Ishikawa (cell line): Measurements from ENCODE around the gene DISP3.

ENCODE experiments used
- CEBPB ChIP-seq: IDR thresholded peaks from 2 replicates; pipeline ENCODE4 v1.6.1; 2012
- CREB1 ChIP-seq: IDR thresholded peaks from 2 replicates; pipeline ENCODE4 v1.6.1; 2012; ENCODE audit warnings: low read depth
- EGR1 ChIP-seq: IDR thresholded peaks from 2 replicates; pipeline ENCODE4 v1.6.1; 2012
- EP300 ChIP-seq: IDR thresholded peaks from 2 replicates; pipeline ENCODE4 v1.6.1; 2012; ENCODE audit warnings: borderline replicate concordance
- NFIC ChIP-seq: IDR thresholded peaks from 2 replicates; pipeline ENCODE4 v1.6.1; 2012
- RAD21 ChIP-seq: IDR thresholded peaks from 2 replicates; pipeline ENCODE4 v1.6.1; 2012; ENCODE audit warnings: low read depth
- TAF1 ChIP-seq: IDR thresholded peaks from 2 replicates; pipeline ENCODE4 v1.6.1; 2012; ENCODE audit warnings: low read depth, mild to moderate bottlenecking
- TCF12 ChIP-seq: IDR thresholded peaks from 2 replicates; pipeline ENCODE4 v1.6.1; 2012; ENCODE audit warnings: low read depth
- YY1 ChIP-seq: IDR thresholded peaks from 2 replicates; pipeline ENCODE4 v1.6.1; 2012; ENCODE audit warnings: low read depth
- ZBTB7A ChIP-seq: IDR thresholded peaks from 2 replicates; pipeline ENCODE4 v1.6.1; 2012; ENCODE audit warnings: low read depth
- TF ChIP-seq, protein P1 (sequence below): IDR thresholded peaks from 2 replicates; pipeline ENCODE4 v1.6.1; 2012; ENCODE audit warnings: low read depth, mild to moderate bottlenecking
- TF ChIP-seq, protein P2 (sequence below): IDR thresholded peaks from 2 replicates; pipeline ENCODE4 v1.6.1; 2012
- TF ChIP-seq, protein P3 (sequence below): IDR thresholded peaks from 2 replicates; pipeline ENCODE4 v1.6.1; 2012

DNA sequence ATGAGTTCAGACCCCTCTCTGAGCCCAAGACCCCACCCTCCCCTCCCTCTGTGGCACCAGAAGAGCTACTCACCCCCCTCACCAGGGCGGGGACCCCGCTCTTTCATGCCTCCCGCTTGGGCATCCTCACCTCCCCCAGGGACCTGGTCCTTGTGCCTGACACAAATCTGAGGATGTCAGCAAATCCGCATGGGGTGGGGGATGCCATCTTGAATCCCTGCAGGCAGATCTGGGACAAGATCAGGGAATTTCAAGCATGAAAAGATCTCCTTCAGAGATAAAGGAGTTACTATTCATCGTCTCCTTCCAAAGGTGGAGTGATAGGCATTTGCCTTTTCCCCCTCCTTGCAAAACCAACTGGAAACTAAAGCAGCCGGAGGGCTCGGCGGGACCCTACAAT, 81.1 kb downstream of the DISP3 start:
- TF ChIP-seq, protein P1, sequence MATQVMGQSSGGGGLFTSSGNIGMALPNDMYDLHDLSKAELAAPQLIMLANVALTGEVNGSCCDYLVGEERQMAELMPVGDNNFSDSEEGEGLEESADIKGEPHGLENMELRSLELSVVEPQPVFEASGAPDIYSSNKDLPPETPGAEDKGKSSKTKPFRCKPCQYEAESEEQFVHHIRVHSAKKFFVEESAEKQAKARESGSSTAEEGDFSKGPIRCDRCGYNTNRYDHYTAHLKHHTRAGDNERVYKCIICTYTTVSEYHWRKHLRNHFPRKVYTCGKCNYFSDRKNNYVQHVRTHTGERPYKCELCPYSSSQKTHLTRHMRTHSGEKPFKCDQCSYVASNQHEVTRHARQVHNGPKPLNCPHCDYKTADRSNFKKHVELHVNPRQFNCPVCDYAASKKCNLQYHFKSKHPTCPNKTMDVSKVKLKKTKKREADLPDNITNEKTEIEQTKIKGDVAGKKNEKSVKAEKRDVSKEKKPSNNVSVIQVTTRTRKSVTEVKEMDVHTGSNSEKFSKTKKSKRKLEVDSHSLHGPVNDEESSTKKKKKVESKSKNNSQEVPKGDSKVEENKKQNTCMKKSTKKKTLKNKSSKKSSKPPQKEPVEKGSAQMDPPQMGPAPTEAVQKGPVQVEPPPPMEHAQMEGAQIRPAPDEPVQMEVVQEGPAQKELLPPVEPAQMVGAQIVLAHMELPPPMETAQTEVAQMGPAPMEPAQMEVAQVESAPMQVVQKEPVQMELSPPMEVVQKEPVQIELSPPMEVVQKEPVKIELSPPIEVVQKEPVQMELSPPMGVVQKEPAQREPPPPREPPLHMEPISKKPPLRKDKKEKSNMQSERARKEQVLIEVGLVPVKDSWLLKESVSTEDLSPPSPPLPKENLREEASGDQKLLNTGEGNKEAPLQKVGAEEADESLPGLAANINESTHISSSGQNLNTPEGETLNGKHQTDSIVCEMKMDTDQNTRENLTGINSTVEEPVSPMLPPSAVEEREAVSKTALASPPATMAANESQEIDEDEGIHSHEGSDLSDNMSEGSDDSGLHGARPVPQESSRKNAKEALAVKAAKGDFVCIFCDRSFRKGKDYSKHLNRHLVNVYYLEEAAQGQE = no peak
- TF ChIP-seq EGR1 = no peak
- TF ChIP-seq, protein P2, sequence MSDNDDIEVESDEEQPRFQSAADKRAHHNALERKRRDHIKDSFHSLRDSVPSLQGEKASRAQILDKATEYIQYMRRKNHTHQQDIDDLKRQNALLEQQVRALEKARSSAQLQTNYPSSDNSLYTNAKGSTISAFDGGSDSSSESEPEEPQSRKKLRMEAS = no peak
- no peak for TF ChIP-seq EP300
- TF ChIP-seq YY1 = no peak
- no peak for TF ChIP-seq CEBPB
- TF ChIP-seq RAD21 = no peak
- no peak for TF ChIP-seq NFIC
- no peak for TF ChIP-seq CREB1
- TF ChIP-seq, protein P3, sequence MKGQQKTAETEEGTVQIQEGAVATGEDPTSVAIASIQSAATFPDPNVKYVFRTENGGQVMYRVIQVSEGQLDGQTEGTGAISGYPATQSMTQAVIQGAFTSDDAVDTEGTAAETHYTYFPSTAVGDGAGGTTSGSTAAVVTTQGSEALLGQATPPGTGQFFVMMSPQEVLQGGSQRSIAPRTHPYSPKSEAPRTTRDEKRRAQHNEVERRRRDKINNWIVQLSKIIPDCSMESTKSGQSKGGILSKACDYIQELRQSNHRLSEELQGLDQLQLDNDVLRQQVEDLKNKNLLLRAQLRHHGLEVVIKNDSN = no peak
- no peak for TF ChIP-seq ZBTB7A
- TF ChIP-seq TAF1 = no peak
- no peak for TF ChIP-seq TCF12
